K562 (cell line): Measurements from ENCODE around the gene RHEB.

Experiments
- EZH2 ChIP-seq: IDR thresholded peaks from 2 replicates; pipeline ENCODE4 v1.6.1; 2012; ENCODE audit warnings: low read depth, mild to moderate bottlenecking, inconsistent platforms, low read length, borderline replicate concordance
- MXI1 ChIP-seq: IDR thresholded peaks from 2 replicates; pipeline ENCODE4 v1.6.1; 2011; ENCODE audit warnings: low read depth, mild to moderate bottlenecking, improper control_type of control experiment, low read length
- RB1 ChIP-seq: fragments of 450-650 bp; IDR thresholded peaks from 2 replicates; pipeline ENCODE4 v1.6.1; 2017; ENCODE audit warnings: low read depth, mild to moderate bottlenecking
- SP1 ChIP-seq: sonication (generic); formaldehyde crosslinking; IDR thresholded peaks from 2 replicates; pipeline ENCODE4 v1.8.1; 2022; ENCODE audit warnings: mild to moderate bottlenecking, missing genetic modification reagents
- TCF7L2 ChIP-seq: fragments of 150-350 bp; IDR thresholded peaks from 2 replicates; pipeline ENCODE4 v1.6.1; 2016; ENCODE audit warnings: low read depth, mild to moderate bottlenecking, low read length, moderate library complexity
- ZC3H11A ChIP-seq: IDR thresholded peaks from 2 replicates; pipeline ENCODE4 v1.6.1; 2012; ENCODE audit warnings: low read depth, low read length, improper control_type of control experiment

DNA sequence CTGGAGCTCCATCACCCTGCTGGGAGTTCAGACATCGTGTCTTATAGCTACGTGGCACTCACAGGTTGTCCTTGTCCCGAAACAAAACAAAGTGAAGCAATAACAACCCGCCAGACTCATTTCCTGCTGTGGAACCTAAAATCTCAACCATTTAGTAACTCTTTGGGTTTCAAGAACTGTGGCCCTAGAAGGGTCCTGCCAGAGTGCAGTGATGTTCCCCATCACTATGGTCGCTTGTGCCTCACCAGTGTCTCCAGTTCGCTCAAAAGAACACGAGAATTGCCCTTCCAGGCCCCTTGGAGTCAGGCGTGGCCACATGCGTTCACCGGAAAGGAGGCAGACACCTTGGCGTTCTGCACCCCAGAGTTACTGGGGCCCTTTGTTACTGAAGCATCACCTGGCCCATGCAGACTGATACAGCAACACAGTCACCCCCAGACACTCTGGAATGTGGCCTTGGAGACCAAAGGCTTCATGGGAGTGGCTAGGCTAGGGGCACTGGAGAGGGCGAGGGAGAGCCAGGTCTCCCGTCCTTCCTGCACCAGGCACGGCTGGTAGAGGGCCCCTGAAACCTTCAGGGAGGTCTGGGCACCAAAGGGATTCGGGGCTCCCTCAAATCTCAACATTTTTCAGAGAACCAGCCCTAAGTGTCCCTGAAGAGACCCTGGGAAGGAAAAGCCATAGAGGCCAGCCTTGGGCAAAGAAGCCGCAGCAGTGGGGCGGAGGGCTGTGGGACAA lies 80.7 kb downstream of the RHEB start:
- TF ChIP-seq ZC3H11A, result no peak
- no peak for TF ChIP-seq RB1
- no peak for TF ChIP-seq TCF7L2
- TF ChIP-seq SP1 (CRISPR knock-in tag), result no peak
- no peak for TF ChIP-seq EZH2
- no peak for TF ChIP-seq MXI1
